Peyer's patch (tissue), 4 donors: Measurements from ENCODE around the gene DNAH8. TPM values are rescaled to one million over a fixed set of nuclear protein-coding genes. Genes with fewer than 3 reads are reported as not detected.

Source experiments
- DNase-seq, 3 donors: peaks; one replicate each; pipeline ENCODE4 v3.0.0-alpha.2; 2017 to 2019
- H3K27ac ChIP-seq, 4 donors: fragments of 200-600 bp; sonication (generic); one replicate each; pipeline ENCODE4 v1.5.1; 2016 to 2019
- H3K27me3 ChIP-seq, 2 donors: fragments of 200-600 bp; sonication (generic); one replicate each; pipeline ENCODE4 v1.5.1; 2019
- H3K36me3 ChIP-seq, 3 donors: fragments of 200-600 bp; sonication (generic); one replicate each; pipeline ENCODE4 v1.5.1; 2016 to 2019
- H3K4me1 ChIP-seq, 4 donors: fragments of 200-600 bp; sonication (generic); one replicate each; pipeline ENCODE4 v1.5.1; 2016 to 2019
- H3K4me3 ChIP-seq, 4 donors: fragments of 200-600 bp; sonication (generic); 1 replicate in 3 of 4; 2 replicates in 1 of 4; pipeline ENCODE4 v1.5.1; 2016 to 2019; ENCODE audit warnings: mild to moderate bottlenecking in 1 of 4
- H3K9me3 ChIP-seq, 4 donors: fragments of 200-600 bp; sonication (generic); one replicate each; pipeline ENCODE4 v1.5.1; 2016 to 2019; ENCODE audit warnings: mild to moderate bottlenecking in 1 of 4
- POLR2A ChIP-seq, 2 donors: fragments of 450-650 bp; IDR thresholded peaks; one replicate each; pipeline ENCODE4 v1.5.1; 2017; ENCODE audit warnings: antibody characterized with exemption in 2 of 2, mild to moderate bottlenecking in 2 of 2, moderate library complexity in 2 of 2
- total RNA-seq, 4 donors: library from RNA; depleted of rRNA; stranded (reverse); fragments of >200 nt; gene quantifications; one replicate each; pipeline ENCODE4 v1.1.0, GENCODE V29; 2016
- TF ChIP-seq, protein P1 (sequence below), 6 experiments: fragments of 450-650 bp in 4 of 6; fragments of 200-600 bp in 2 of 6; sonication (generic) in 1 of 6; IDR thresholded peaks; one replicate each; pipeline ENCODE4 v1.5.1; 2017 to 2019; ENCODE audit warnings: antibody characterized with exemption in 6 of 6, mild to moderate bottlenecking in 3 of 6, moderate library complexity in 1 of 6

DNAH8 gene
- total RNA-seq, 4 donors from 2014 or later = 0.83 TPM; not detected in 3

DNA sequence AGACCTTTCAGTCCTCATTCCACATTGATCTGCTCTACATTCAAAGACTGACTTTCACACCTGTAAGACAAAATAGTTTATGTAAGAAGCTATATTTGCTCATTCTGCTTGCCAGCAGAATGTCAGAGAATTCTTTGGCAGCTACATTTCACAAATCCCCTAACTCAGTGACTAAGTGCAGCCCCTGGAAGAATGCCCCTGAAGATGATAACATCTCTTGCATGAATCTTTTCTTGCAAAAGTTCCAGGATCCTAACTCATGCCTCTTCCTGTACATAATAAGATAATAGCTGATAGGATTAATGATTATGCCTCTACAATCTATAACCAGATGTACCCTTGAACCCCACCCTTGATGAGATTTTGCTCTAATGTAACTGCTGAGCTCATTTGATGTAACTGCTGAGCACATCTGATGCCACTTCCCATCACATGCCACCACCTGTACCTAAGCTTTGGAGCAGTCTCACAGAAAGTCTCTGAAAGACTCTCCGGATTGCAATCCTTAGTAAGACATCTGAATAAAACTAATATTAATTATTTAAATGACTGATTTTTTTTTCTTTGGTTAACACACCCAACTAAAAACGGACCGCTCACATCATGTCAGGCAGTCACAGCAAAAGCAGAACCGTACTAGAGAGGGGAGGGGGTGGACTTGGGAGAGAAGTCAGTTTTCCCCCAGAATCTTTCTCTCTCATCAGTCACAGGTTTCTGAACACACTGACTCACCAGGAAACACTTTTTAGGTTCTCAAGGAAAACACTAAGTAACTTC is 684 bp upstream of the DNAH8 start:
- no peaks in the 10 kb centered on the region for H3K27me3 ChIP-seq
- peak overlapping the region; percentile 26 to 53 (median 43) for H3K4me3 ChIP-seq
- peak overlapping the region in 3 of 4 donors; percentile 5 to 46 (median 25) for H3K27ac ChIP-seq

DNA sequence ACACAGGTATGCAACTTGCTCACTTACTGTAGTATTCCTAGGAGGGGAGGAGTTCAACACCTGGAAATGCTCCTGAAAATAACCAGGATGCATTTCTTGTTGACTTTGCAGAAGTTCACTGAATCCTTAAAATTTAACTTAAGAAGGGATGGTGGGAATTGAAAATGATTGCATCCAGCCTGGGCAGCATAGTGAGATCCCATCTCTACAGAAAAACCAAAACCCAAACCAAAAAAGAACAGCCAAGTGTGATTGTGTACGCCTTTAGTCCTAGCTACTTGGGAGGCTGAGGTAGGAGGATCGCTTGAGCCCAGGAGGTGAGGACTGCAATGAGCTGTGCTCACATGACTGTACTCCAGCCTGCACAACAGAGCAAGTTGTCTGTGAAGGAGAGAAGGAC is 1.7 kb downstream of the DNAH8 start:
- TF ChIP-seq, protein P1, sequence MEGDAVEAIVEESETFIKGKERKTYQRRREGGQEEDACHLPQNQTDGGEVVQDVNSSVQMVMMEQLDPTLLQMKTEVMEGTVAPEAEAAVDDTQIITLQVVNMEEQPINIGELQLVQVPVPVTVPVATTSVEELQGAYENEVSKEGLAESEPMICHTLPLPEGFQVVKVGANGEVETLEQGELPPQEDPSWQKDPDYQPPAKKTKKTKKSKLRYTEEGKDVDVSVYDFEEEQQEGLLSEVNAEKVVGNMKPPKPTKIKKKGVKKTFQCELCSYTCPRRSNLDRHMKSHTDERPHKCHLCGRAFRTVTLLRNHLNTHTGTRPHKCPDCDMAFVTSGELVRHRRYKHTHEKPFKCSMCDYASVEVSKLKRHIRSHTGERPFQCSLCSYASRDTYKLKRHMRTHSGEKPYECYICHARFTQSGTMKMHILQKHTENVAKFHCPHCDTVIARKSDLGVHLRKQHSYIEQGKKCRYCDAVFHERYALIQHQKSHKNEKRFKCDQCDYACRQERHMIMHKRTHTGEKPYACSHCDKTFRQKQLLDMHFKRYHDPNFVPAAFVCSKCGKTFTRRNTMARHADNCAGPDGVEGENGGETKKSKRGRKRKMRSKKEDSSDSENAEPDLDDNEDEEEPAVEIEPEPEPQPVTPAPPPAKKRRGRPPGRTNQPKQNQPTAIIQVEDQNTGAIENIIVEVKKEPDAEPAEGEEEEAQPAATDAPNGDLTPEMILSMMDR (IDR thresholded peaks at IDR 0.05) = no peak
- TF ChIP-seq POLR2A (IDR thresholded peaks at IDR 0.05) = no peak
- H3K36me3 ChIP-seq = no peaks in the 10 kb centered on the region
- H3K27ac ChIP-seq = no peak overlapping the region
- no peaks in the 10 kb centered on the region for H3K4me1 ChIP-seq
- DNase-seq = no peak
- H3K4me3 ChIP-seq = no peak overlapping the region
- H3K27me3 ChIP-seq = no peaks in the 10 kb centered on the region
- H3K9me3 ChIP-seq = peaks cover 0 to 3% (median 0%) of the 10 kb centered on the region in 4 donors

More for the DNA sequence above, 684 bp upstream of the DNAH8 start:
- peaks cover 0 to 3% (median 0%) of the 10 kb centered on the region in 4 donors for H3K9me3 ChIP-seq
- no peaks in the 10 kb centered on the region for H3K36me3 ChIP-seq
- no peaks in the 10 kb centered on the region for H3K4me1 ChIP-seq
- TF ChIP-seq POLR2A (IDR thresholded peaks at IDR 0.05) = no peak
- TF ChIP-seq, protein P1 (IDR thresholded peaks at IDR 0.05) = no peak
- DNase-seq = no peak

DNA sequence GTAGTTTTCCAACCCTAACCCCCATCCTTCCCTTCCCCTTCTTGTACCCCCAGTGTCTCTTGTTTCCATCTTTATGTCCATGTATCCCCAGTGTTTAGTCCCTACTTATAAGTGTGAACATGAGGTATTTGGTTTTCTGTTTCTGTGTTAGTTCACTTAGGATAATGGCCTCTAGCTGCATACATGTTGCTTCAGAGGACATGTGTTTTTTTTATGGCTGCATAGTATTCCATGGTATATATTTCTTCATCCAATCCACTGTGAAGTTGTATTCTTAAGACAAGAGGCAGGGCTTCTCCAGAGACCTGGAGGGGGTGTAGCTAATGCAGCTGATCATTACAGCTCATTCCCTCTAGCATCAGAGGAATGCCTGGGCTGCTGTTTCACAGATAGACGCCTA is 4.2 kb downstream of the DNAH8 start:
- TF ChIP-seq, protein P1 (IDR thresholded peaks at IDR 0.05) = no peak
- no peak for TF ChIP-seq POLR2A (IDR thresholded peaks at IDR 0.05)
- DNase-seq = no peak
- Histone ChIP-seq H3K27me3 (no peaks in the 10 kb centered on the region), H3K4me1 (no peaks in the 10 kb centered on the region), H3K9me3 (peaks cover 0 to 3% (median 0%) of the 10 kb centered on the region in 4 donors), H3K27ac (no peak overlapping the region), H3K36me3 (no peaks in the 10 kb centered on the region), H3K4me3 (no peak overlapping the region)

DNA sequence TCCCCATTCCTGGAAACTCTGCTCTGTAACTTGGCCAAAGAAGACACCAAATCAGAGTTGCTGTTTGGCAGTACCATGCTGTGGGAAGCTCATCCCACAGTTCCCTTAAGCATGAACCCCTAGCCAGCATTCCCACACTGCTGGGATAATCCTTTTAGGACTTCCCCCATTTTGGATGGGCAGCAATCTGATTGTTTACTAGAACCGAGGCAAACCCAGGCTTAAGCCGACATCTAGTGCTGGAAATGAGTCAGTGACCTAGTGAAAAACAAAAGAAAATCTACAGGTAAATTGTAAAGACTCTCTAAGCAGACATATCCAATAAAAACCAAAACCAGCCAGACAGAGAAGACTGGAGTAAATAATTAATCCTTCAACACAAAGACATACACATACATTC is 5.2 kb downstream of the DNAH8 start:
- Histone ChIP-seq H3K27ac (no peak overlapping the region), H3K9me3 (no peaks in the 10 kb centered on the region), H3K4me1 (no peaks in the 10 kb centered on the region), H3K36me3 (no peaks in the 10 kb centered on the region), H3K27me3 (no peaks in the 10 kb centered on the region), H3K4me3 (no peak overlapping the region)
- TF ChIP-seq POLR2A (IDR thresholded peaks at IDR 0.05) = no peak
- TF ChIP-seq, protein P1 (IDR thresholded peaks at IDR 0.05) = peak in 1 of 6 experiments; percentile 29
- no peak for DNase-seq

DNA sequence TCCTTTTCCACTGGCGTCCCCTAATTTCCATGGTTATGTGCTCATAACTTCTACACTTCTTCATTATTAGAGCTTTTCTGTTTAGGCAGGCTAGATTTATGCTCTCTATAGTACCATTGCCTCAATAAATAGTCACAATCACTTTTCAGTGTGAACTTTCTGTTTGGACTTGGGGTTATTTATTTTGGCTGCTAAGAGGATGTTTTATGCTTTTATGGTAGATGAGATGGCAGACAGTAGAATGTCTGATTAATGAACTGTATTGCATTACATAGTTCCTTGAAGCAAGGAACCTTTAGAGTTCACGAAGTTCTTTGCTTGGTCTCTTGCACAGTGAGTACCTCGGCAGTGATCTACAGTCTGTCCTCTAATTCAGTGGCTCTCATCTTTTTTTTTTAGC is 6.9 kb downstream of the DNAH8 start:
- no peak for DNase-seq
- Histone ChIP-seq H3K36me3 (no peaks in the 10 kb centered on the region), H3K4me3 (no peak overlapping the region), H3K4me1 (no peaks in the 10 kb centered on the region), H3K27ac (no peak overlapping the region), H3K9me3 (no peaks in the 10 kb centered on the region), H3K27me3 (no peaks in the 10 kb centered on the region)
- TF ChIP-seq, protein P1 (IDR thresholded peaks at IDR 0.05) = no peak
- no peak for TF ChIP-seq POLR2A (IDR thresholded peaks at IDR 0.05)
